SH-SY5Y (cell line): ENCODE measurements around the gene MAPK11.

Experiments used
- GATA2 ChIP-seq: IDR thresholded peaks from 2 replicates; pipeline ENCODE4 v1.6.1; 2011; ENCODE audit warnings: mild to moderate bottlenecking, low read depth, low read length
- GATA3 ChIP-seq: IDR thresholded peaks from 2 replicates; pipeline ENCODE4 v1.6.1; 2011; ENCODE audit warnings: low read depth, mild to moderate bottlenecking, low read length, moderate library complexity

- TF ChIP-seq GATA2 (no peak), GATA3 (no peak)
Observed at GRCh38 chr22:50238755-50239154, 31.4 kb downstream of the MAPK11 start.
